GM12873 (cell line): ENCODE data around the gene SHQ1.

Experiments used
- TF ChIP-seq, protein P1 (sequence below): IDR thresholded peaks from 2 replicates; pipeline ENCODE4 v1.5.1; 2012; ENCODE audit warnings: low read depth, mild to moderate bottlenecking, moderate library complexity, low read length, control low read depth; ENCODE audit not compliant: insufficient read depth; ENCODE audit errors: missing control alignments

The SHQ1 gene

DNA sequence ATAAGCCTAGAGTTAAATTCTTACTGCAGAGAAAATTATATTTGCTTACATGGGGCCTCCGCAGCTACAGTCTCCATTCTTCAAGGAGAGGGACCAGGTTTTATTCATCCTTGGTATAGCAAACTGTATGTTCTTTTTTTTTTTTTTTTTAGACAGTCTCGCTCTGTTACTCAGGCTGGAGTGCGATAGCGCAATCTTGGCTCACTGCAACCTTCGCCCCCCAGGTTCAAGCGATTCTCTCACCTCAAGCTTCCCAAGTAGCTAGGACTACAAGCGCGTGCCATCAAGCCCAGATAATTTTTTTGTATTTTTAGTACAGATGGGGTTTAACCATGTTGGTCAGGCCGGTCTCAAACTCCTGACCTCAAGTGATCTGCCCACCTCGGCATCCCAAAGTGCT, 2.1 kb downstream of the SHQ1 start:
- TF ChIP-seq, protein P1, sequence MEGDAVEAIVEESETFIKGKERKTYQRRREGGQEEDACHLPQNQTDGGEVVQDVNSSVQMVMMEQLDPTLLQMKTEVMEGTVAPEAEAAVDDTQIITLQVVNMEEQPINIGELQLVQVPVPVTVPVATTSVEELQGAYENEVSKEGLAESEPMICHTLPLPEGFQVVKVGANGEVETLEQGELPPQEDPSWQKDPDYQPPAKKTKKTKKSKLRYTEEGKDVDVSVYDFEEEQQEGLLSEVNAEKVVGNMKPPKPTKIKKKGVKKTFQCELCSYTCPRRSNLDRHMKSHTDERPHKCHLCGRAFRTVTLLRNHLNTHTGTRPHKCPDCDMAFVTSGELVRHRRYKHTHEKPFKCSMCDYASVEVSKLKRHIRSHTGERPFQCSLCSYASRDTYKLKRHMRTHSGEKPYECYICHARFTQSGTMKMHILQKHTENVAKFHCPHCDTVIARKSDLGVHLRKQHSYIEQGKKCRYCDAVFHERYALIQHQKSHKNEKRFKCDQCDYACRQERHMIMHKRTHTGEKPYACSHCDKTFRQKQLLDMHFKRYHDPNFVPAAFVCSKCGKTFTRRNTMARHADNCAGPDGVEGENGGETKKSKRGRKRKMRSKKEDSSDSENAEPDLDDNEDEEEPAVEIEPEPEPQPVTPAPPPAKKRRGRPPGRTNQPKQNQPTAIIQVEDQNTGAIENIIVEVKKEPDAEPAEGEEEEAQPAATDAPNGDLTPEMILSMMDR: no peak

DNA sequence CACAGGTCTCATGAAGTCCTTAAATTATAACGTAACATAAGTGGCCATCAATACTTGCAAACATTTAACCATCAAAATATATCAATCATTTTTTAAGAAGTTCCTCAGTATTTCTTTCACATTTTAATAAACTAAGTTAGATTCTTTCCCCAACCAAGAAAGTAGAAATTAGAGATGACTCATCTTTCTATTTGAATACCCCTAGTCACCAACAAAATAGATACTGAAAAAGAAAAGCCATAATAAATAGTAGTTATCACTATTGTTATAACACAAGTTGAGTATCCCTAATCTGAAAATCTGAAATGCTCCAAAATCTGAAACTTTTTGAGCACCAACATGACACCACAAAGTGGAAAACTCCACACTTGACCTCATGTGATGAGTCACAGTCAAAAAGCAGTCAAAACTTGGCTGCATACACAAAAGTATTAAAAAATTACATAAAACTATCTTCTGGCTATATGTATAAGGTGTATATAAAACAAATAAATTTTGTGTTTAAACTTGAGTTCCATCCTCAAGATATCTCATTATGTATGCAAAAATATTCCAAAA, 3.7 kb downstream of the SHQ1 start:
- TF ChIP-seq, protein P1: no peak

DNA sequence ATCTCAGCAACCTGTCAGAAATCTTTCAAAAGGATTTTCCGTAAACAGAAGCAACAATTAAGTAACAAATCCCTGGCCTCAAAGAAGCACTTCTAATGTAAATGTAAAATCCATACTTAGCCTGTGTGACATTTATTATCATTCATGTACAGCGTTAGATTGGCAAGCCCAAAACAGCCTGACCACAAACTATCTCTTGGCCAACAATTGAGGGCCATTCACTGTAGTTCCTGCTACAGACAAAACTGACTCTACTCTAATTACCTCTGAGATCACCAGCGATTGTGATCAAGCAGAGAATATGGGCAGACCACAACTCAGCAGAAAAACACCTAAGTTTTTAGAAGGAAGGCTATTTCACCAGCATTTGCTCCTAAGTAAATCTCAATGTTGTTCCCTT, 9.2 kb downstream of the SHQ1 start:
- TF ChIP-seq, protein P1: no peak

DNA sequence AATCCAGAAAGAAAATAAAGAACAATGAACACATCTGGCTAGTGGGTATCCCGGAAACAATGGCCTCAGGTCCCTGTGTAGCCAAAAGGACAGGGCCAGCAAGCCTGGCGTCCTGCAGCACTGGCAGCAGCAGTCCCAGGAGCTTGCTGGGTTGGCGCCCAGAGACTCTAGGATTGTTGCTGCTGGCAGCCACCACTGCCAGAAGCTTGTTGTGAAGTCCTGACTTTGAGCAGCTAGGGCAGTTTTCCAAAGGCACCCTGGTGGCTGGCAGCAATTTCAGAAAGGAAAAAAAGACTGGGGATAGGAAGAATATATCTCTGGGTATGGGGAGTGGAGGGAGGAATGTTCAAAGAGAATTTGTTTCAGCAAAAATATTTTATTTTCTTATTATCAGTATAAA, 11.3 kb downstream of the SHQ1 start:
- TF ChIP-seq, protein P1: no peak

- TF ChIP-seq, protein P1: no peak
Measured at GRCh38 chr3:72836416-72836815, 11.8 kb downstream of the SHQ1 start.

DNA sequence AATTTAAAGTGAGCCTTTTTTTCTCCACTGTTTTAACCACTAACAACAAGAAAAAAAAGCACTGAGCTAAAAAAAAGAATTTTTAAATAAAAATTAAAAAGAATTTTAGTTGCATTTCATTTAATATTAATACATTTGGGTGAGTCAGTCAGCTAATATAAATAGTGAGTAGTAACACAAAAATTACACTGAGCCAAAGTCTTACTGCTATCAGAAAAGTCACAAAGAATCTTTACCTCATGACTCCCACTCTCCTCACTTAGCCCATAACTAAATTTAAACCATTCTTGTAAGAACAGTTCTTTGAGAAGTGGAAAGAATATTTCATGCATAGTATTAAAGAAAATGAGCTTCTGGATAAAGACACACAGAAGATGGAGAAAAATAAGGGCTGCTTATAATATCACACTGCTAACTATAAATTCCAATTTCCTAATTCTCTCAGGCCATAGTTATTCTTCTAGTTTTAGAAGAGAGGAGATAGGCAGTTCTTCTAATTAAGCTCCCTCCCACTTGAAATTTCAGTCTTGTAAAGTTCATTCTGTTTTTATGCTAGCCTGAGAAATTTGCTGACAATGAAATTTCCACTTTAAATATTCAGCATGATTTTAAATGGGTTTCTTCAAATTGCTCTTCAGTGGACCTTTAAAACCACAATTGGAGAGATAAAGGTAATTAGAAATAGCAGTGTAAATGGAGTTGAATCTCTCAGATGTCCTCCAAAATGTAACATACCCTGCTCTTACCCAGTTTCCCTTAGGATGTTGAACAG, 17.6 kb downstream of the SHQ1 start:
- TF ChIP-seq, protein P1: no peak

DNA sequence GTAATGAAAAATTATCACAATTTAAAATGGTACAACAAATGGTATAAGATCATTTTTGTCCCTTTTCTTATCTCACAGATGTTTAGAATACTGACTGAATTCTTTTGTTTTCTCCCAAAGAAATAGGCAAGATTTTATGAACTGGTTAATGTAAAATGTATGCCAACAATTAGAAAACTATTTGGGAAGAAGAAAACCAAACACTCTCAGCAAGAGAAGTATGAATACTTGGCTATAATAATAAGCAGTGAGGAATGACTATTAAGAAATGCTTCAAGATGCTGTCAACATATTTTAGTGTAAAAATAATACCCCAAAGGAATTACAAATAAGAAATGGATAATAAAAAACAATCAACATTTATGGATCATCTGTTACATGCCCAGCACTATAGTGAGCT, 18.5 kb downstream of the SHQ1 start:
- TF ChIP-seq, protein P1: no peak
